ENCODE results near the gene MLPH. TPM values are rescaled to one million over a fixed set of nuclear protein-coding genes. Genes with fewer than 3 reads are reported as not detected.

MLPH gene
- total and polyA plus RNA-seq, 2 of the 4 experiments (the other 2 are of a cell fraction), result 13.8 to 21.6 TPM

DNA sequence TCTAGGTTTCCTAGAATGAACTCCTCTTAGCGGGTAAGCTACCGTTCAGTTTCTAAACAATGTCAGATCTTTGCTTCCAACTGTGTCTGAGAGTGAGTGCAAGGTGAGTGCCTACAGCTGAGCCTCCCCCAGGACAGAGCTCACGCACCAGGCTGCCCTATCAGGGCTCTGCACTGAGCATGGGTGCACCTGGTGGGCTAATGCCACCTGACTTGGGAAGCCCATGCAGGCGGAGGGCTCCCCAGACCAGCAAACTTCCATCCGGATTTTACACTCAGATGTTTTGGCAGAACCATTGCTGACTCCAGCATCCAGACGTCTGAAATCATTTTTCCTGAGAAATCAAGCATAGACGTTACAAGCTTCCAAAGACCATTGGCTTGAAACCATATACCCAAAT, 16.1 kb upstream of the MLPH start:
- WGBS, 2 experiments (ENCODE audit: extremely low coverage in 2 of 2, insufficient read length in 1 of 2), result 72% methylated on average over 4 of the region's 7 CpGs; no CpG with 5 or more reads in 1 of the 2 experiments
- Histone ChIP-seq H2AK9ac (replicated peaks; ENCODE audit: low read depth, low read length, poor library complexity) (no peak overlapping the region), H3K27me3 (ENCODE audit: control insufficient read depth, insufficient read depth, low read length) (no peaks in the 10 kb centered on the region), H3K4me1 (ENCODE audit: control insufficient read depth, insufficient read depth, low read length) (peaks cover 20% of the 10 kb centered on the region), H3K18ac (ENCODE audit: low read depth, low read length) (no peak overlapping the region), H3K9ac (ENCODE audit: low read depth, low read length) (no peak overlapping the region), H4K8ac (ENCODE audit: low read depth in 2 of 2, low read length in 2 of 2) (no peak overlapping the region), H3K4me3 (ENCODE audit: insufficient read depth, low read depth, low read length) (no peak overlapping the region), H3K14ac (replicated peaks; ENCODE audit: low read depth, low read length) (no peak overlapping the region), H2BK20ac (ENCODE audit: low read depth, low read length) (peak overlapping the region; percentile 5; the same call in 1 of the 2 replicates), H2AK5ac (ENCODE audit: low read depth, low read length) (no peak overlapping the region), H3K9me3 (ENCODE audit: control insufficient read depth, insufficient read depth, low read length) (no peaks in the 10 kb centered on the region), H4K5ac (ENCODE audit: low read depth, low read length) (no peak overlapping the region), H3K27ac (ENCODE audit: insufficient read depth, low read length) (no peak overlapping the region), H2BK15ac (ENCODE audit: low read depth, low read length) (0 out of 3 replicates have a peak overlapping the region, but pooled peaks have one; percentile 12), H3K4me2 (ENCODE audit: low read depth, low read length) (no peak overlapping the region), H3K56ac (ENCODE audit: extremely low read depth, insufficient read depth, low read length) (no peak overlapping the region; the same call in 1 of the 2 replicates), H2AFZ (replicated peaks; ENCODE audit: low read length, poor library complexity) (no peak overlapping the region), H3K4ac (ENCODE audit: low read depth, low read length) (no peak overlapping the region; the same call in 1 of the 2 replicates), H3K9me1 (ENCODE audit: insufficient read depth, low read length) (peaks cover 12% of the 10 kb centered on the region), H2BK120ac (ENCODE audit: low read depth, low read length) (peak overlapping the region; percentile 83; the same call in 1 of the 2 replicates), H4K20me1 (ENCODE audit: insufficient read depth, low read length) (no peaks in the 10 kb centered on the region), H3K36me3 (ENCODE audit: control insufficient read depth, insufficient read depth, low read length) (no peaks in the 10 kb centered on the region), H2BK5ac (ENCODE audit: low read depth, low read length, poor library complexity, severe bottlenecking) (no peak overlapping the region), H3K23ac (ENCODE audit: low read depth, low read length) (no peak overlapping the region), H4K91ac (ENCODE audit: insufficient read depth, low read depth, low read length) (peak overlapping the region; percentile 48; the same call in 1 of the 2 replicates), H3K79me1 (ENCODE audit: low read depth in 1 of 2, low read length in 2 of 2) (peaks cover 6 to 28% of the 10 kb centered on the region in 2 experiments; a peak in 3 of 4 replicates)
- ChIA-PET POLR2A (ENCODE audit: unreplicated experiment) (interaction anchor here (1.2 kb wide), 1 partner anchor 57 kb away, joined by 3 read pairs; the partner anchor contains the start of gene COL6A3), CTCF (interaction anchor here (0.5 to 3.9 kb wide), 15 partner anchors 11 to 349 kb away, joined by 3 to 18 read pairs (median 5); no protein-coding TSS in a partner anchor)
- in situ Hi-C loops (cut with MboI; ENCODE audit: low sequenced_read_pairs) (loop anchor here (5.0 to 10.0 kb wide), 2 partner anchors 49 to 316 kb away; no protein-coding TSS in a partner anchor), dilution Hi-C loops (cut with HindIII; ENCODE audit: low sequenced_read_pairs, unreplicated experiment) (no loop called here), intact Hi-C loops (cut with micrococcal nuclease) (loop anchor here (1.0 to 10.0 kb wide), 2 partner anchors 101 to 346 kb away; no protein-coding TSS in a partner anchor)
- no TSS peak for BruUV-seq (replicated peaks)
- no peak for DNase-seq
- TF ChIP-seq NFE2L2 (IDR thresholded peaks at IDR 0.05; ENCODE audit: low read depth, low read length) (no peak), MAZ (IDR thresholded peaks at IDR 0.05; ENCODE audit: borderline replicate concordance, low read depth, low read length) (no peak), CEBPB (IDR thresholded peaks at IDR 0.05; ENCODE audit: low read depth, low read length) (no peak), BHLHE40 (IDR thresholded peaks at IDR 0.05; ENCODE audit: low read depth, low read length) (no peak), CHD1 (IDR thresholded peaks at IDR 0.05; ENCODE audit: low read depth, low read length) (no peak), USF2 (IDR thresholded peaks at IDR 0.05; ENCODE audit: low read depth, low read length) (no peak), RCOR1 (IDR thresholded peaks at IDR 0.05; ENCODE audit: insufficient replicate concordance, low read length) (no peak), FOS (IDR thresholded peaks at IDR 0.05; ENCODE audit: low read depth, low read length) (no peak), SMC3 (IDR thresholded peaks at IDR 0.05; ENCODE audit: low read depth, low read length) (no peak)
- no peak for ATAC-seq (ENCODE audit: low read depth)

All from IMR-90 (cell line).